ENCODE results near the gene ZNF77.

ZNF77 gene

DNA sequence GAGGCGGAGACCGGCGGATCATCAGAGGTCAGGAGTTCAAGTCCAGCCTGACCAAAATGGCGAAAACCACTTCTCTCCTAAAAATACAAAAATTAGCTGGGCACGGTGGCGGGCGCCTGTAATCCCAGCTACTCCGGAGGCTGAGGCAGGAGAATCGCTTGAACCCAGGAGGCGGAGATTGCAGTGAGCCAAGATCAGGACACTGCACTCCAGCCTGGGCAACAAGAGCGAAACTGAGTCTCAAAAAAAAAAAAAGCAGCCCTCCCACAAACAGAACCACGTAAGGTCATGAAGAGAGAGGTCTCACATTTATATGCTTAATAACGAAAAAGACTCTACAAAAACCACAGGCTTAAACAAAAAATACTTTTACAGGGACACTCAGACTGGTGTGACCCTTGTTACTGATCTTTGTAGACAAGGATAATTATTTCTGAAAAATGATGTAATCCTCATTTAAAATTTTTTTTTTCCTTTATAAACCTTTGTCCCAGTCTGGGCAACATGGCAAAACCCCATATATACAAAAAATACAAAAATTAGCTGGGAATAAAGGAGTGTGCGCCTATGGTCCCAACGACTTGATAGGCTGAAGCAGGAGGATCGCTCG, 909 bp upstream of the ZNF77 start (continued):
- TF ChIP-seq KLF9 (tag by site-specific recombination; IDR thresholded peaks at IDR 0.05; ENCODE audit: low read depth) (no peak), AEBP2 (tag by site-specific recombination; IDR thresholded peaks at IDR 0.05; ENCODE audit: borderline replicate concordance) (no peak), ZNF24 (tag by site-specific recombination; IDR thresholded peaks at IDR 0.05) (no peak), ZNF785 (tag by site-specific recombination; IDR thresholded peaks at IDR 0.05) (no peak), INSM2 (tag by site-specific recombination; IDR thresholded peaks at IDR 0.05) (no peak), ZNF768 (tag by site-specific recombination; IDR thresholded peaks at IDR 0.05) (no peak), WT1 (tag by site-specific recombination; IDR thresholded peaks at IDR 0.05) (no peak), GLIS1 (tag by site-specific recombination; IDR thresholded peaks at IDR 0.05) (no peak), KLF8 (tag by site-specific recombination; IDR thresholded peaks at IDR 0.05) (peak; percentile 1; the same call in 1 of the 2 replicates), ZNF792 (tag by site-specific recombination; IDR thresholded peaks at IDR 0.05) (no peak)
- TF ChIP-seq, protein P1, sequence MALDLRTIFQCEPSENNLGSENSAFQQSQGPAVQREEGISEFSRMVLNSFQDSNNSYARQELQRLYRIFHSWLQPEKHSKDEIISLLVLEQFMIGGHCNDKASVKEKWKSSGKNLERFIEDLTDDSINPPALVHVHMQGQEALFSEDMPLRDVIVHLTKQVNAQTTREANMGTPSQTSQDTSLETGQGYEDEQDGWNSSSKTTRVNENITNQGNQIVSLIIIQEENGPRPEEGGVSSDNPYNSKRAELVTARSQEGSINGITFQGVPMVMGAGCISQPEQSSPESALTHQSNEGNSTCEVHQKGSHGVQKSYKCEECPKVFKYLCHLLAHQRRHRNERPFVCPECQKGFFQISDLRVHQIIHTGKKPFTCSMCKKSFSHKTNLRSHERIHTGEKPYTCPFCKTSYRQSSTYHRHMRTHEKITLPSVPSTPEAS (tag by site-specific recombination; IDR thresholded peaks at IDR 0.05) = 0 out of 2 replicates have a peak, but pooled peaks have one; percentile 3

DNA sequence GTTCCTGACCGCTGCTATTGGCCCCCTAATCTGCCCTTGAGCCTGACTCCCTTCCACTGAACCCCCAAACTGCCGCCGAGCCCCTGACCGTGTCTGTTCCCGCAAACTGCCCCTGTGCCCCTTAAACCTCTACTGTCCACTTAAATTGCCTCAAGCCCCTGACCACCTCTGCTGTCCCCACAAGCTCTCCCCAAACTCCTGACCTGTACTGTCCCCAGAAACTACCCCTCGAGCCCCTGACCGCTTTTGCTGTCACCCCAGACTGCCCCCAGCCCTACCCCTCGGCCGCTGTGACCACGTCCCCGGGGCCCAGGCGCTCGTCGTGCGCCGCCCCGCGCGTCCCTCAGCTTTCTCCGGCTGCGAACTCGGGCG, 382 bp downstream of the ZNF77 start:
- Histone ChIP-seq H3K9me3 (ENCODE audit: control insufficient read depth, insufficient read depth, low read depth, low read length) (no peaks in the 10 kb centered on the region), H3K4me3 (ENCODE audit: low read depth, low read length) (peak overlapping the region; percentile 80), H3K4me1 (ENCODE audit: control insufficient read depth, insufficient read depth, low read length) (no peaks in the 10 kb centered on the region; the same call in 1 of the 2 replicates), H3K27ac (ENCODE audit: extremely low read depth, low read depth, low read length) (peak overlapping the region; percentile 49; the same call in 1 of the 2 replicates), H3K36me3 (ENCODE audit: control insufficient read depth in 2 of 2, insufficient read depth in 1 of 2, low read length in 2 of 2) (peaks cover 5 to 7% of the 10 kb centered on the region in 2 experiments; a peak in 2 of 3 replicates)
- ChIA-PET POLR2A (interaction anchor here (0.9 to 1.9 kb wide), 2 partner anchors 10 to 21 kb away, joined by 3 to 5 read pairs; no protein-coding TSS in a partner anchor), CTCF (interaction anchor here (0.5 to 0.7 kb wide), 3 partner anchors 57 to 529 kb away, joined by 3 to 4 read pairs (median 4); no protein-coding TSS in a partner anchor)
- TF ChIP-seq GLI2 (tag by site-specific recombination; IDR thresholded peaks at IDR 0.05; ENCODE audit: borderline replicate concordance, low read depth) (no peak), ZNF639 (tag by site-specific recombination; IDR thresholded peaks at IDR 0.05) (no peak), ZNF560 (tag by site-specific recombination; IDR thresholded peaks at IDR 0.05; ENCODE audit: borderline replicate concordance) (no peak), ZNF830 (tag by site-specific recombination; IDR thresholded peaks at IDR 0.05; ENCODE audit: low read depth) (no peak), ZNF202 (tag by site-specific recombination; IDR thresholded peaks at IDR 0.05; ENCODE audit: borderline replicate concordance) (no peak), SALL2 (tag by site-specific recombination; IDR thresholded peaks at IDR 0.05; ENCODE audit: borderline replicate concordance) (no peak), ZBTB21 (tag by site-specific recombination; IDR thresholded peaks at IDR 0.05) (no peak), ZEB2 (tag by site-specific recombination; IDR thresholded peaks at IDR 0.05) (no peak), ZNF354C (tag by site-specific recombination; IDR thresholded peaks at IDR 0.05; ENCODE audit: borderline replicate concordance, low read depth) (no peak), ZNF658 (tag by site-specific recombination; IDR thresholded peaks at IDR 0.05) (no peak), ZNF791 (tag by site-specific recombination; IDR thresholded peaks at IDR 0.05) (no peak), ZNF146 (tag by site-specific recombination; IDR thresholded peaks at IDR 0.05) (no peak), ZNF621 (tag by site-specific recombination; IDR thresholded peaks at IDR 0.05) (no peak), ZNF513 (tag by site-specific recombination; IDR thresholded peaks at IDR 0.05) (no peak)
- TF ChIP-seq, protein P2, sequence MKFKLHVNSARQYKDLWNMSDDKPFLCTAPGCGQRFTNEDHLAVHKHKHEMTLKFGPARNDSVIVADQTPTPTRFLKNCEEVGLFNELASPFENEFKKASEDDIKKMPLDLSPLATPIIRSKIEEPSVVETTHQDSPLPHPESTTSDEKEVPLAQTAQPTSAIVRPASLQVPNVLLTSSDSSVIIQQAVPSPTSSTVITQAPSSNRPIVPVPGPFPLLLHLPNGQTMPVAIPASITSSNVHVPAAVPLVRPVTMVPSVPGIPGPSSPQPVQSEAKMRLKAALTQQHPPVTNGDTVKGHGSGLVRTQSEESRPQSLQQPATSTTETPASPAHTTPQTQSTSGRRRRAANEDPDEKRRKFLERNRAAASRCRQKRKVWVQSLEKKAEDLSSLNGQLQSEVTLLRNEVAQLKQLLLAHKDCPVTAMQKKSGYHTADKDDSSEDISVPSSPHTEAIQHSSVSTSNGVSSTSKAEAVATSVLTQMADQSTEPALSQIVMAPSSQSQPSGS (tag by site-specific recombination; IDR thresholded peaks at IDR 0.05; ENCODE audit: low read depth) = no peak

Measured in HEK293 (cell line).